WTC11 (cell line): ENCODE data around the gene ADAM22.

Experiments
- CREM ChIP-seq: sonication (generic); formaldehyde crosslinking; IDR thresholded peaks from 2 replicates; pipeline ENCODE4 v1.8.1; 2022; ENCODE audit warnings: mild to moderate bottlenecking, missing genetic modification reagents, moderate library complexity
- CTCF ChIP-seq: fragments of 200-600 bp; IDR thresholded peaks from 2 replicates; pipeline ENCODE4 v1.8.0; 2022; ENCODE audit warnings: antibody characterized with exemption
- FOXJ3 ChIP-seq: sonication (generic); formaldehyde crosslinking; IDR thresholded peaks from 2 replicates; pipeline ENCODE4 v1.9.0; 2021; ENCODE audit warnings: missing genetic modification reagents, mild to moderate bottlenecking, borderline replicate concordance
- JUN ChIP-seq: sonication (generic); formaldehyde crosslinking; IDR thresholded peaks from 2 replicates; pipeline ENCODE4 v1.8.0; 2023; ENCODE audit warnings: mild to moderate bottlenecking, missing genetic modification reagents
- KAT7 ChIP-seq: sonication (generic); formaldehyde crosslinking; IDR thresholded peaks from 2 replicates; pipeline ENCODE4 v1.8.1; 2023; ENCODE audit warnings: missing genetic modification reagents, mild to moderate bottlenecking, borderline replicate concordance
- MAX ChIP-seq: sonication (generic); formaldehyde crosslinking; IDR thresholded peaks from 2 replicates; pipeline ENCODE4 v1.8.0; 2022; ENCODE audit warnings: mild to moderate bottlenecking, missing genetic modification reagents
- NFYB ChIP-seq: sonication (generic); formaldehyde crosslinking; conservative IDR thresholded peaks from 2 replicates; pipeline ENCODE4 v1.8.0; 2022; ENCODE audit warnings: low read depth, missing genetic modification reagents
- USF1 ChIP-seq: sonication (generic); formaldehyde crosslinking; IDR thresholded peaks from 2 replicates; pipeline ENCODE4 v1.8.0; 2022; ENCODE audit warnings: mild to moderate bottlenecking, missing genetic modification reagents
- ZNF317 ChIP-seq: sonication (generic); formaldehyde crosslinking; IDR thresholded peaks from 2 replicates; pipeline ENCODE4 v1.8.1; 2023; ENCODE audit warnings: low read depth, mild to moderate bottlenecking, moderate library complexity, missing genetic modification reagents, borderline replicate concordance

GRCh38 chr7:88202278-88202677 lies 268.2 kb downstream of the ADAM22 start:
- TF ChIP-seq ZNF317 (CRISPR knock-in tag): no peak
- no peak for TF ChIP-seq CTCF
- no peak for TF ChIP-seq KAT7 (CRISPR knock-in tag)
- TF ChIP-seq MAX: no peak
- TF ChIP-seq NFYB: no peak
- TF ChIP-seq JUN: no peak
- no peak for TF ChIP-seq USF1 (CRISPR knock-in tag)
- no peak for TF ChIP-seq CREM (CRISPR knock-in tag)
- TF ChIP-seq FOXJ3 (CRISPR knock-in tag): no peak
